ENCODE results near the gene OBSL1.

The OBSL1 gene

GRCh38 chr2:219571311-219572236, at the start of gene OBSL1:
OBSL1 (minus strand) TSS chr2:219571539; CDS start chr2:219571232, 307 bp downstream.
- DNase-seq = peak; percentile 15

- DNase-seq = no peak
Observed at GRCh38 chr2:219620546-219620945, 49.2 kb upstream of the OBSL1 start.

- DNase-seq = no peak
Observed at GRCh38 chr2:219619235-219619634, 47.9 kb upstream of the OBSL1 start.

GRCh38 chr2:219618733-219619122, 47.4 kb upstream of the OBSL1 start:
- no peak for DNase-seq

- DNase-seq = no peak
Observed at GRCh38 chr2:219616550-219616949, 45.2 kb upstream of the OBSL1 start.

GRCh38 chr2:219615894-219616293, 44.6 kb upstream of the OBSL1 start:
- no peak for DNase-seq

GRCh38 chr2:219615036-219615435, 43.7 kb upstream of the OBSL1 start:
- DNase-seq = no peak

- DNase-seq = no peak
Observed at GRCh38 chr2:219614076-219614860, 42.9 kb upstream of the OBSL1 start.

- no peak for DNase-seq
Observed at GRCh38 chr2:219613461-219614070, 42.2 kb upstream of the OBSL1 start.

- DNase-seq = no peak
Observed at GRCh38 chr2:219612577-219613286, 41.4 kb upstream of the OBSL1 start.

- no peak for DNase-seq
Observed at GRCh38 chr2:219611866-219612576, 40.7 kb upstream of the OBSL1 start.

- DNase-seq = no peak
Observed at GRCh38 chr2:219611306-219611705, 40.0 kb upstream of the OBSL1 start.

GRCh38 chr2:219609149-219609750, 37.9 kb upstream of the OBSL1 start:
- no peak for DNase-seq

- no peak for DNase-seq
Observed at GRCh38 chr2:219608399-219608964, 37.1 kb upstream of the OBSL1 start.

GRCh38 chr2:219607931-219608330, 36.6 kb upstream of the OBSL1 start:
- no peak for DNase-seq

- no peak for DNase-seq
Observed at GRCh38 chr2:219605607-219605954, 34.2 kb upstream of the OBSL1 start.

- DNase-seq = no peak
Observed at GRCh38 chr2:219603771-219604170, 32.4 kb upstream of the OBSL1 start.

GRCh38 chr2:219598308-219599078, 27.2 kb upstream of the OBSL1 start:
- no peak for DNase-seq

GRCh38 chr2:219597552-219598307, 26.4 kb upstream of the OBSL1 start, which contains the start of gene STK11IP:
STK11IP (plus strand) TSS chr2:219597857; CDS start chr2:219598120, 263 bp downstream.
- peak; percentile 89 for DNase-seq
